NCI-H774 (cell line): ENCODE results near the gene C10orf105.

ENCODE experiments used
- DNase-seq: peaks from one replicate; lab custom pipeline; 2025; lab: John Stamatoyannopoulos, UW

The C10orf105 gene

GRCh38 chr10:71675295-71675970 lies 44.1 kb downstream of the C10orf105 start:
- no peak for DNase-seq

GRCh38 chr10:71671994-71672946 lies 47.3 kb downstream of the C10orf105 start:
- no peak for DNase-seq

DNA sequence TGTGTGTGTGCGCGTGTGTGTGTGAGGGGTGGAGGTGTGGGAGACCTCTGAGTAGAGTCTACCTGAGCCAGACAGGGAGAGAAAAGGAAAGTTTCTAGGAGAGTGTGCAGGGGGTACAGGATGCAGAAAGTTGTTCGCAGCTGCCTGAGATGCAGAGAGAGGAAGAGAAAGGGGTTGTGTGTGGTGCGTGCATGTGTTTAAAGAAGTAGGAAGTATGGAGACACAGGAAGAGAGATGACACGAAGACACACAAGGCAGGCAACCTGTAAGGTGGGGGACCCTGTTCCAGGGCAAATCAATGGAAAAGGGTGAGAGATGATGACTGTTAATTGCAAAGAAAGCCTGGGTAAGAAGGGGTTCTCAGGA lies 52.2 kb downstream of the C10orf105 start:
- no peak for DNase-seq

DNA sequence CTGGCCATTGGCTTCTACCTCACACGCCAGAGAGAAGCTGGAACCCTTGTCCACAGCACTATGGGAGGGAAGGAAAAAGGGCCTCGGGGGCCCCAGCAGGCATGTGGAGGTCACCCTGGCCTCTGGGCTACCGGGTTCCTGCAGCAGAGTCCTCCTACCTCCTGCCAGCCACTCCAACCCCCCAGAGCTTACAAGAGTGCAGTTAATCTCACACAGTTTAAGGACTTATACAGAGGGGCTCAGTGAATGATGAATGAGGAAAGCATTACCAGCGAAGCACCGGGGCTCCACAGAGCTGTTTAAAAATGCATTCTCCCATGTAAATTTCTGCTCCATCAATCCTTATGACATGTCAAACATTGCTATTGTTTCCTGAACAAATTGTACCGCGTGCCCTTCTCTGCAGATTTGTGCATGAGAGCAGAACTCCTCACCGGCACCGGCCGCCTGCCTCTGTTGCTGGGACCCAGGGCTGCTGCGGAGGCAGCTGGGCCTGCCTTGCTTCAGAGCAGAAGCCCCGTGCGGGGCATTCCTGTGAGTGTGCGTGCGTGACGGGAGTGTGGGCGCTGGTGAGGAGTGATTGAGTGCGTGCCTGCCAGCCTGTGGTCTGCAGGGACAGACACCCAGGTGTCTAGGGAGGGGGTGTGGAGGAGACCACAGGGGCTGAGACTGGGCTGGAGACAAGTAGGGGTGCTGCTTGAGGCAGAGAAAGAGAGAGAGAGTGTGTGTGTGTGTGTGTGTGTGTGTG lies 52.8 kb downstream of the C10orf105 start:
- no peak for DNase-seq

DNA sequence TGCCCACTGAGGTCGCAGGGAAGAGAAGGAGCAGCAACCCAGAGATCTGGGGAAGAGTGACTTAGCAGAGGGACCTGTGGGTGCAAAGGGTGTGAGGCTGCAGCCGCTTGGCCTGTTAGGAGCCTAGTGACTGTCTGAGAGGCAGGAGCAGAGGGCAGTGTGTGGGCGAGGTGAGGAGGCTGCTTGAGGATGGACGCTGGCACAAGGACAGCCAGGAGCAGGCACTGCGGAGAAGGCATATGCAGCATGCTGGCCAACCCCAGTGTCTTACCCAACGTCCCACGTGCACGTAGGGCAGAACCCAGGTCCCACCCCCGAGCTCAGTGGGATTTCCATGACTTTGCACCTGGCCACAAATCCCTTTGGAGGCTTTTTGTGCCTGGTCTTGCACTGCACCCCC lies 54.1 kb downstream of the C10orf105 start:
- no peak for DNase-seq

- no peak for DNase-seq
These were observed 55.0 kb downstream of the C10orf105 start for GRCh38 chr10:71664585-71664984.

DNA sequence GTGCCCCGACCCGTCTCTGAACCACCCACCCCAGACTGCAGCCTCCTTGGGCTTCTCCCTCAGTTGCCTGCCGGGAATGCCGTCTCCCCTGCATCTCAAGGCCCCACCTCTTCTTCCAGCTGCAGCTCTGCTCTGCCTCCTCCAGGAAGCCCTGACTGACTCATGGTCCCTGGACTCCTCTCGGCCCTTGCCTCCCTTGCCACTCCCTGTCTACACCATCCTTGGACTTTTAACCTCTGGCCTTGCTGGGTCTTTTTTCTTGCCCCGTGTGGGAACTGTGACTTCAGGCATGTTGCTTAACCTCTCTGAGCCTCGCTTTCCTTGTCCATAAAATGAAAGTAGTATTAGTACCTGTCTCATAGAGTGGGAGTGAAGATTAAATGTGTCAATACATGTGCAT lies 56.3 kb downstream of the C10orf105 start:
- DNase-seq, result no peak

- DNase-seq, result no peak
These were observed 57.7 kb downstream of the C10orf105 start for GRCh38 chr10:71661779-71662336.
